OCI-LY7 (cell line): Measurements from ENCODE around the gene DIPK1C. TPM values are rescaled to one million over a fixed set of nuclear protein-coding genes. Genes with fewer than 3 reads are reported as not detected.

Experiments
- Bru-seq: library from RNA; stranded (reverse); fragments of 400-500 nt; gene quantifications from one replicate; lab custom pipeline; 2021; lab: Mats Ljungman, UMichigan
- BruChase-seq, 2 experiments: library from RNA; stranded (reverse); fragments of 400-500 nt; gene quantifications; one replicate each; lab custom pipeline; 2021; lab: Mats Ljungman, UMichigan
- BruUV-seq: library from RNA; stranded (reverse); fragments of 400-500 nt; replicated peaks from 2 replicates; lab custom pipeline; 2021; lab: Mats Ljungman, UMichigan
- CTCF ChIA-PET: fragments of 300-600 bp; sonication (Branson Sonifier 250); formaldehyde crosslinking; loops from one replicate; lab custom pipeline; 2022; ENCODE audit warnings: antibody characterized with exemption; ENCODE audit not compliant: unreplicated experiment; lab: Charles Lee
- POLR2A ChIA-PET: fragments of 300-600 bp; sonication (Branson Sonifier 250); formaldehyde crosslinking; loops from one replicate; lab custom pipeline; 2022; ENCODE audit warnings: antibody characterized with exemption; lab: Charles Lee
- DNase-seq: peaks from one replicate; pipeline ENCODE4 v3.0.0-alpha.2; 2015; ENCODE audit warnings: low spot score
- H2AFZ ChIP-seq: fragments of 200-600 bp; sonication (generic), shearing (Covaris generic); 2 replicates; pipeline ENCODE4 v1.6.1; 2014; ENCODE audit warnings: mild to moderate bottlenecking, antibody characterized with exemption, low read length, moderate library complexity
- H3K27ac ChIP-seq: fragments of 200-600 bp; sonication (generic); 2 replicates; pipeline ENCODE4 v1.5.1; 2014; ENCODE audit warnings: mixed run types, low read depth, mild to moderate bottlenecking, moderate library complexity, low read length, inconsistent platforms; ENCODE audit not compliant: poor library complexity, severe bottlenecking
- H3K36me3 ChIP-seq: fragments of 200-600 bp; sonication (generic); 2 replicates; pipeline ENCODE4 v1.6.1; 2014; ENCODE audit warnings: mild to moderate bottlenecking, antibody characterized with exemption, low read length, moderate library complexity, mixed read lengths; ENCODE audit not compliant: insufficient read depth
- H3K4me1 ChIP-seq: fragments of 200-600 bp; sonication (generic); 2 replicates; pipeline ENCODE4 v1.5.1; 2014; ENCODE audit warnings: mild to moderate bottlenecking, low read length; ENCODE audit not compliant: insufficient read depth, poor library complexity, severe bottlenecking
- H3K4me2 ChIP-seq: fragments of 200-600 bp; sonication (generic); 2 replicates; pipeline ENCODE4 v1.6.1; 2014; ENCODE audit warnings: mild to moderate bottlenecking, low read length
- H3K4me3 ChIP-seq: fragments of 200-600 bp; sonication (generic); 2 replicates; pipeline ENCODE4 v1.5.1; 2014; ENCODE audit warnings: mild to moderate bottlenecking, low read depth, low read length; ENCODE audit not compliant: poor library complexity, severe bottlenecking
- H3K79me2 ChIP-seq: fragments of 200-600 bp; sonication (generic); 2 replicates; pipeline ENCODE4 v1.6.1; 2016; ENCODE audit warnings: low read depth, mild to moderate bottlenecking, low read length, moderate library complexity, mixed read lengths; ENCODE audit not compliant: insufficient read depth
- H3K9me2 ChIP-seq: fragments of 200-600 bp; sonication (generic); 2 replicates; pipeline ENCODE4 v1.6.1; 2016; ENCODE audit warnings: mild to moderate bottlenecking, low read length, mixed read lengths; ENCODE audit not compliant: insufficient read depth
- H3K9me3 ChIP-seq: fragments of 200-600 bp; sonication (generic); 2 replicates; pipeline ENCODE4 v1.6.1; 2014; ENCODE audit warnings: mild to moderate bottlenecking, mixed run types, low read length, mixed read lengths
- H4K20me1 ChIP-seq: fragments of 200-600 bp; sonication (generic); 2 replicates; pipeline ENCODE4 v1.6.1; 2014; ENCODE audit warnings: mild to moderate bottlenecking, antibody characterized with exemption, low read length, moderate library complexity, mixed read lengths; ENCODE audit not compliant: insufficient read depth
- EZH2phosphoT487 ChIP-seq: fragments of 200-600 bp; sonication (generic); IDR thresholded peaks from 2 replicates; pipeline ENCODE4 v1.6.1; 2018; ENCODE audit warnings: low read depth, borderline replicate concordance, mild to moderate bottlenecking, mixed run types, antibody characterized with exemption, low read length, moderate library complexity, mixed read lengths
- intact Hi-C: fragments of 100-400 bp; cut with micrococcal nuclease; formaldehyde crosslinking; loops from one replicate; pipeline ENCODE4 v1.10.0; 2022; ENCODE audit not compliant: unreplicated experiment
- long read RNA-seq: library from polyadenylated mRNA; stranded (forward); transcript quantifications from one replicate; pipeline ENCODE4 v2.0.0, GENCODE V29; 2022
- total RNA-seq, 2 experiments: library from RNA; depleted of rRNA in 1 of 2; stranded (reverse); fragments of >200 nt in 1 of 2; shearing (Covaris generic) in 1 of 2; gene quantifications; 2 replicates each; pipeline ENCODE4 v1.2.3, GENCODE V29; 2014 to 2022
- TF ChIP-seq, protein P1 (sequence below): fragments of 200-600 bp; sonication (generic); conservative IDR thresholded peaks from 2 replicates; pipeline ENCODE4 v1.5.1; 2014; ENCODE audit warnings: mild to moderate bottlenecking, antibody characterized with exemption, low read length, moderate library complexity, mixed read lengths

Gene DIPK1C
- total RNA-seq (2014; rRNA removed; shearing (Covaris generic)): not detected in 2 replicates
- total RNA-seq (2022): not detected in 2 replicates
- not detected for Bru-seq, nascent RNA
- BruChase-seq, experiment 1, labeled RNA remaining after a 6-hour chase: not detected
- not detected for BruChase-seq, experiment 2, labeled RNA remaining after a 2-hour chase
- long read RNA-seq: 0 reads

DNA sequence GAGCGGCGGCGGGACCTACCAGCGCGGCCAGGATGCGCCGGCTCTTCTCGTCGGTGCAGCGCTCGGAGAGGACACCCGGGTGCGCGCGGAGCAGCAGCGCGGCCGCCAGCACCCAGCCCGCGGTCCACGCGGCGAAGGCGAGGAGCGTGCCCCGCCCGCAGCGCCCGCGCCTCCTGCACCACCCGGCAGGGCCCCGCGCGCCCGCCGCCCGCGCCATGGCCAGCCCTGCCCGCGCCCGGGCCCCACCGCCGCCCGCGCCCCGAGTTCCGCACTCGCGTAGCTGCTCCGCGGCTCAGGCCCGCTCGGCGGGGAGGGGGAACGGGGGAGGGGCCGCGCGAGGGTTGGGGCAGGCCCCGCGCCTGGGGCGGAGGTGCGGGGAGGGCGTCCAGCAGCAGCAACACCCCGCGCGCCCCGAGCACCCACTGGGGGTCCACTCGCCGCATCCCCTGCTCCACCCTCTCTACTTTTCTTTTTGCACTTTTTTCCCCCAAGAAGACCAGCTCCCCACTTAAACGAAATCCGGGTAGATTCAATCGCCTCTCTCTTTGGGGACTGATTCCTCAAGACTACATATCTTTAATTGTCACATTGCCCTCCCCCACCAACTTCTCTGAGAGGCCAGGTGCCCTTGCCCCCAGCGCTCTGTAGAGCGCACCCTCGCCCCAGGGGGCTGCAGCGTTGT lies at the start of gene DIPK1C:
TSS of gene DIPK1C (minus strand) at position 266 of the 682 bp plus-strand sequence. CDS start at position 217, 49 bp downstream.
- no peaks in the 10 kb centered on the region for H3K9me3 ChIP-seq
- H4K20me1 ChIP-seq: no peaks in the 10 kb centered on the region
- POLR2A ChIA-PET: no interaction called here
- no peaks in the 10 kb centered on the region for H3K79me2 ChIP-seq
- TF ChIP-seq, protein P1, sequence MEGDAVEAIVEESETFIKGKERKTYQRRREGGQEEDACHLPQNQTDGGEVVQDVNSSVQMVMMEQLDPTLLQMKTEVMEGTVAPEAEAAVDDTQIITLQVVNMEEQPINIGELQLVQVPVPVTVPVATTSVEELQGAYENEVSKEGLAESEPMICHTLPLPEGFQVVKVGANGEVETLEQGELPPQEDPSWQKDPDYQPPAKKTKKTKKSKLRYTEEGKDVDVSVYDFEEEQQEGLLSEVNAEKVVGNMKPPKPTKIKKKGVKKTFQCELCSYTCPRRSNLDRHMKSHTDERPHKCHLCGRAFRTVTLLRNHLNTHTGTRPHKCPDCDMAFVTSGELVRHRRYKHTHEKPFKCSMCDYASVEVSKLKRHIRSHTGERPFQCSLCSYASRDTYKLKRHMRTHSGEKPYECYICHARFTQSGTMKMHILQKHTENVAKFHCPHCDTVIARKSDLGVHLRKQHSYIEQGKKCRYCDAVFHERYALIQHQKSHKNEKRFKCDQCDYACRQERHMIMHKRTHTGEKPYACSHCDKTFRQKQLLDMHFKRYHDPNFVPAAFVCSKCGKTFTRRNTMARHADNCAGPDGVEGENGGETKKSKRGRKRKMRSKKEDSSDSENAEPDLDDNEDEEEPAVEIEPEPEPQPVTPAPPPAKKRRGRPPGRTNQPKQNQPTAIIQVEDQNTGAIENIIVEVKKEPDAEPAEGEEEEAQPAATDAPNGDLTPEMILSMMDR: no peak
- TF ChIP-seq EZH2phosphoT487: no peak
- no peak within 1 kb of the TSS for H3K27ac ChIP-seq
- H3K9me2 ChIP-seq: no peaks in the 10 kb centered on the region
- DNase-seq: no peak
- H3K4me3 ChIP-seq: no peak within 1 kb of the TSS
- no peak within 1 kb of the TSS for H3K4me2 ChIP-seq
- no peak within 1 kb of the TSS for H2AFZ ChIP-seq
- no TSS peak for BruUV-seq
- intact Hi-C loops: no loop called here
- no peaks in the 10 kb centered on the region for H3K36me3 ChIP-seq
- CTCF ChIA-PET: no interaction called here
- H3K4me1 ChIP-seq: no peaks in the 10 kb centered on the region

DNA sequence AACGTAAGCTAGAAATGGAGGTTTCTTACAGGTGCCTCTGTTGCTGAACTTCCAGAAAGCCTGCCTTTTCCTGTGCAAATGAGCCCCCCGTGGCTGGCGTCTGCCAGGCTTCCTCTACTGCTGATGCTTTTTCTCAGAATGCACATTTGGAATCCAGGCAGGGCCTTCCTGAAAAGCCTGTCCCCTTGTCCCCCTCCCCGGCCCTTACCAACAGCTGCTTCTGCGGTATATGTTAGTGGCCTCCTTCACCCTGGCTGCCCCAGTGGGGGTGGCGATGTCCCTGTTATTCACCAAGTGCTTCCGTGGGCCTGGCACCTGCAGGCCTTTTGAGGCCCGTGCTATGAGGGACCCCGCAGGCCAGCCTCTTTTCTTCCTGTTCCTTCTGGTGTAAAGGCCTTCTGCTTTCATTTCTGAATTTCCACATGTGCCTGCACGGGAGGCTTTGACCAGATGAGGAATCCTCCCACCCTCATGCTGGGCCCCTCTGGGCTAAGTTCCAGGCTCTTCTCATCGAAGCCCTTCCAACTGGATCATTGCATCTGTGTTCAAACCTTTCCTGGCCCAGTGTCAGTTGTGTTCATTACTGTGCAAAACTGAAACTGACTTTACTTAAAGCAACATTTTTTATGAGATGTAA lies 49.5 kb upstream of the DIPK1C start:
- H3K36me3 ChIP-seq: peaks cover 49% of the 10 kb centered on the region
- POLR2A ChIA-PET: no interaction called here
- H2AFZ ChIP-seq: no peak overlapping the region
- no peaks in the 10 kb centered on the region for H3K9me3 ChIP-seq
- H3K27ac ChIP-seq: no peak overlapping the region
- H4K20me1 ChIP-seq: no peaks in the 10 kb centered on the region
- intact Hi-C loops: no loop called here
- no peaks in the 10 kb centered on the region for H3K9me2 ChIP-seq
- no peaks in the 10 kb centered on the region for H3K4me1 ChIP-seq
- TF ChIP-seq EZH2phosphoT487: no peak
- TF ChIP-seq, protein P1: no peak
- CTCF ChIA-PET: no interaction called here
- no peak for DNase-seq
- H3K4me3 ChIP-seq: no peak overlapping the region
- no TSS peak for BruUV-seq
- no peak overlapping the region for H3K4me2 ChIP-seq
- no peaks in the 10 kb centered on the region; the same call in 1 of the 2 replicates for H3K79me2 ChIP-seq
